Lower leg skin (tissue), 3 donors: ENCODE results near the gene TRAPPC5.

Experiments
- CTCF ChIP-seq, 3 donors: fragments of 450-650 bp; IDR thresholded peaks; one replicate each; pipeline ENCODE4 v1.5.1; 2016; ENCODE audit warnings: antibody characterized with exemption in 3 of 3, mild to moderate bottlenecking in 3 of 3, moderate library complexity in 2 of 3
- POLR2A ChIP-seq, 2 donors: fragments of 450-650 bp; IDR thresholded peaks; one replicate each; pipeline ENCODE4 v1.6.1; 2016 to 2017; ENCODE audit warnings: antibody characterized with exemption in 2 of 2, mild to moderate bottlenecking in 1 of 2, moderate library complexity in 1 of 2

GRCh38 chr19:7736148-7736547 lies 55.5 kb downstream of the TRAPPC5 start:
- TF ChIP-seq CTCF (IDR thresholded peaks at IDR 0.05) (no peak), POLR2A (IDR thresholded peaks at IDR 0.05) (no peak)
